T-cell (primary cell): Measurements from ENCODE around the gene FAM193B. TPM values are rescaled to one million over a fixed set of nuclear protein-coding genes. Genes with fewer than 3 reads are reported as not detected.

ENCODE experiments used
- ATAC-seq, 4 experiments: fragments of 200-7000 bp in 3 of 4; fragments of 150-1000 bp in 1 of 4; cut with Tn5 transposase; replicated peaks in 1 of 4; 1 replicate in 3 of 4; 2 replicates in 1 of 4; pipeline ENCODE4 v1.10.0; 2021; ENCODE audit warnings: moderate library complexity in 3 of 4, mild to moderate bottlenecking in 2 of 4, moderate number of reproducible peaks in 1 of 4
- CTCF ChIA-PET, 2 donors: fragments of 300-600 bp; sonication (Branson Sonifier 250); formaldehyde crosslinking; loops; one replicate each; lab custom pipeline; 2022; ENCODE audit warnings: antibody characterized with exemption in 2 of 2; lab: Charles Lee
- POLR2A ChIA-PET, 2 donors: fragments of 300-600 bp; sonication (Branson Sonifier 250); formaldehyde crosslinking; loops; one replicate each; lab custom pipeline; 2022; ENCODE audit warnings: antibody characterized with exemption in 2 of 2; lab: Charles Lee
- DNase-seq, 35 experiments: peaks; one replicate each; pipeline versions ENCODE4 v3.0.0 to v3.0.0-alpha.2; 2013 to 2023
- H3K27ac ChIP-seq: one replicate; pipeline ENCODE4 v1.5.1; 2013; ENCODE audit warnings: low read length
- H3K27me3 ChIP-seq, 2 experiments: replicated peaks in 1 of 2; 1 replicate in 1 of 2; 2 replicates in 1 of 2; pipeline versions ENCODE4 v1.6.1 to v1.7.0; 2013; ENCODE audit warnings: low read length in 1 of 2, mixed read lengths in 1 of 2; ENCODE audit not compliant: control insufficient read depth in 2 of 2, insufficient read depth in 2 of 2; ENCODE audit errors: extremely low read depth in 1 of 2
- H3K36me3 ChIP-seq, 2 donors: 1 replicate in 1 of 2; 2 replicates in 1 of 2; pipeline versions ENCODE4 v1.6.1 to v1.7.0; 2013; ENCODE audit warnings: low read length in 1 of 2; ENCODE audit not compliant: control insufficient read depth in 2 of 2, insufficient read depth in 1 of 2; ENCODE audit errors: extremely low read depth in 1 of 2
- H3K4me1 ChIP-seq, 2 experiments: 1 replicate in 1 of 2; 2 replicates in 1 of 2; pipeline versions ENCODE4 v1.6.1 to v1.7.0; 2013; ENCODE audit warnings: low read length in 2 of 2, mixed read lengths in 1 of 2; ENCODE audit not compliant: insufficient read depth in 2 of 2, control insufficient read depth in 1 of 2; ENCODE audit errors: extremely low read depth in 1 of 2
- H3K4me3 ChIP-seq, 2 donors: 1 replicate in 1 of 2; 2 replicates in 1 of 2; pipeline versions ENCODE4 v1.5.1 to v1.7.0; 2013; ENCODE audit warnings: mild to moderate bottlenecking in 2 of 2, low read length in 1 of 2, moderate library complexity in 1 of 2; ENCODE audit not compliant: control insufficient read depth in 1 of 2; ENCODE audit errors: extremely low read depth in 1 of 2
- H3K9me3 ChIP-seq: 2 replicates; pipeline ENCODE4 v1.7.0; 2013
- H3K27ac Mint-ChIP-seq, 2 donors: one replicate each; pipeline ENCODE4 v1.8.0; 2020 to 2021; ENCODE audit warnings: mild to moderate bottlenecking in 2 of 2, mixed read lengths in 2 of 2
- H3K27me3 Mint-ChIP-seq, 2 donors: one replicate each; pipeline ENCODE4 v1.8.0; 2021 to 2022; ENCODE audit warnings: mixed read lengths in 2 of 2
- H3K36me3 Mint-ChIP-seq: one replicate; pipeline ENCODE4 v1.8.0; 2021; ENCODE audit warnings: mixed read lengths
- H3K4me1 Mint-ChIP-seq, 3 donors: one replicate each; pipeline ENCODE4 v1.8.0; 2020 to 2022; ENCODE audit warnings: mixed read lengths in 3 of 3, mild to moderate bottlenecking in 1 of 3
- H3K4me3 Mint-ChIP-seq, 3 donors: one replicate each; pipeline ENCODE4 v1.8.0; 2020 to 2022; ENCODE audit warnings: mild to moderate bottlenecking in 3 of 3, mixed read lengths in 3 of 3, moderate library complexity in 3 of 3
- H3K9me3 Mint-ChIP-seq, 3 donors: one replicate each; pipeline ENCODE4 v1.8.0; 2020 to 2022; ENCODE audit warnings: mixed read lengths in 3 of 3
- WGBS: methylation state at CpG from one replicate; pipeline ENCODE4 v1.1.5; 2013; ENCODE audit warnings: missing lambda C conversion rate; ENCODE audit not compliant: insufficient coverage; 5-methylcytosine and 5-hydroxymethylcytosine counted together
- total RNA-seq, 35 experiments: library from RNA in 6 of 35; stranded (reverse) in 6 of 35; fragments of 120-200 nt in 1 of 35; gene quantifications; one replicate each; pipeline versions ENCODE4 v1.2.1 to v1.2.4 and lab custom pipeline; 2013 to 2026

FAM193B gene
- total RNA-seq, 5 donors from 2014 or later (not counting 1 experiment from before 2014, with no cell fraction given) = 162 to 233 (median 217) TPM

DNA sequence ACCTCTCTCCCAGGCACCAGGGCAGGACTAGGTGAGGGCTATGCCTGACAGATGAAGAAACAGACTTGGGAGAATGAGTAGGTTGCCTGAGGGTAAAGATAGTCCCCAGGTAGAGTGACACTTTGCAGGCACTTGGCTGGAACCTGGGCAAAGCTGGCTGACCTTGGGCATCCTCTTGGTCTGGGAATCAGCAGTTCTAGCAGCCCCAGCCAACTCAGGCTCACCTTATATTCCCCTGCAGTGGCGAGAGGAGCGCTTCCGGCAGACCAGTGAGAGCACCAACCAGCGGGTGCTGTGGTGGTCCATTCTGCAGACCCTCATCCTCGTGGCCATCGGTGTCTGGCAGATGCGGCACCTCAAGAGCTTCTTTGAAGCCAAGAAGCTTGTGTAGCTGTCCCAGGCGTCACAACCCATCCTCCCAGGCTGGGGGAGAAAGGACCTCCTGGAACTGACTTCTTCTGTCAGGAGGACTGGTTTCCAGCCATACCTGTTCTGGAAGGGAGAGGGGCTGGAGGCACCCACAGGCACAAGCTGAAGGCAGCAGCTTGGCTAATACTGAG, 40.7 kb upstream of the FAM193B start:
- Mint-ChIP-seq H3K9me3 (no peaks in the 10 kb centered on the region), H3K36me3 (peaks cover 23% of the 10 kb centered on the region), H3K4me1 (peaks cover 31 to 39% (median 38%) of the 10 kb centered on the region in 3 donors), H3K4me3 (no peak overlapping the region), H3K27me3 (peaks cover 6 to 8% of the 10 kb centered on the region in 2 donors), H3K27ac (no peak overlapping the region)
- Histone ChIP-seq H3K4me3 (no peak overlapping the region), H3K36me3 (peaks cover 0 to 36% of the 10 kb centered on the region in 2 donors), H3K4me1 (peaks cover 0 to 33% of the 10 kb centered on the region in 2 experiments), H3K27me3 (peaks cover 0 to 1% of the 10 kb centered on the region in 2 experiments), H3K9me3 (no peaks in the 10 kb centered on the region), H3K27ac (no peak overlapping the region)
- WGBS = 97% methylated on average over 8 of the region's 8 CpGs
- no peak for ATAC-seq
- ChIA-PET POLR2A (no interaction called here), CTCF (no interaction called here)
- no peak for DNase-seq

DNA sequence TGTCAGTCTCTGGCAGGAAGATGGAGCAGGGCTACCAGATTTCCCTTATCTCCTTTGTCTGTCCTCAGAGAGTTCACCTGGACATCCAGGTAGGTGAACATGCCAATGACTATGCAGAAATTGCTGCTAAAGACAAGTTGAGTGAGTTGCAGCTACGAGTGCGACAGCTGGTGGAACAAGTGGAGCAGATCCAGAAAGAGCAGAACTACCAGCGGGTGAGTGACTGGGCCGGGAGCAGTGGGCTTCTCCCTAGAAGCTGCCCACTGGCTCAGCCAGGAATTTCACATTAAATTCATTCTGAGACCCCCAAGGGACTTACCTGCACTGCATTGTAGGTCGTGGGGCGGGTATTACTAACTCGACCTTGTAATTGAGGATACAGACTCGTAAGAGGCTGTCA, 39.7 kb upstream of the FAM193B start:
- ChIA-PET POLR2A (no interaction called here), CTCF (no interaction called here)
- no peaks in the 10 kb centered on the region for H3K9me3 Mint-ChIP-seq
- H3K4me1 Mint-ChIP-seq = peaks cover 31 to 37% (median 36%) of the 10 kb centered on the region in 3 donors
- DNase-seq (no peak), ATAC-seq (no peak)
- Histone ChIP-seq H3K4me3 (no peak overlapping the region), H3K36me3 (peaks cover 0 to 36% of the 10 kb centered on the region in 2 donors), H3K4me1 (peaks cover 0 to 27% of the 10 kb centered on the region in 2 experiments), H3K27ac (no peak overlapping the region), H3K9me3 (no peaks in the 10 kb centered on the region), H3K27me3 (peaks cover 0 to 7% of the 10 kb centered on the region in 2 experiments)
- 100% methylated on average over 5 of the region's 8 CpGs for WGBS
- peak overlapping the region in 1 of 3 donors; percentile 93 for H3K4me3 Mint-ChIP-seq
- H3K36me3 Mint-ChIP-seq = peaks cover 23% of the 10 kb centered on the region
- no peak overlapping the region for H3K27ac Mint-ChIP-seq
- H3K27me3 Mint-ChIP-seq = peaks cover 11 to 13% of the 10 kb centered on the region in 2 donors

DNA sequence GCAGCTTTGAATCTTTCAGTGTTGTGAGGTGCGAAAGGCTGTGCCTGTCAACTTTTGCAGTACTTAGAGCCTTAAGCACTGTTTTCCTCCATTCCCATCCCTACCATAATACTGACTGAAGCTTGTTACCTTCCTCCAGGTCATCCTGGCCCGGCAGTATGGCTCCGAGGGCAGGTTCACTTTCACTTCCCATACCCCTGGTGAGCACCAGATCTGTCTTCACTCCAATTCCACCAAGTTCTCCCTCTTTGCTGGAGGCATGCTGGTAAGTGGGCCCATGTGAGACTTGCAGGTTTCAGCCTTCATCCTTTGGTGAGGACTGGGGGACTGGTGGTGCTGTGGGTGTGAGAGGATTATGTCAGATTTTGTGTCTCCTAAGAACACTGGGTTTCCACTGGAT, 39.1 kb upstream of the FAM193B start:
- Histone ChIP-seq H3K9me3 (no peaks in the 10 kb centered on the region), H3K27ac (no peak overlapping the region), H3K36me3 (peaks cover 0 to 36% of the 10 kb centered on the region in 2 donors), H3K4me1 (peaks cover 0 to 25% of the 10 kb centered on the region in 2 experiments), H3K27me3 (peaks cover 0 to 8% of the 10 kb centered on the region in 2 experiments), H3K4me3 (no peak overlapping the region)
- CTCF ChIA-PET = interaction anchor here in 1 of 2 donors (0.7 to 0.9 kb wide), 2 partner anchors 18 to 204 kb away, joined by 3 read pairs; no protein-coding TSS in a partner anchor
- ATAC-seq = no peak
- Mint-ChIP-seq H3K4me1 (peaks cover 26 to 31% (median 30%) of the 10 kb centered on the region in 3 donors), H3K4me3 (peak overlapping the region; percentile 93 to 99 (median 97)), H3K9me3 (no peaks in the 10 kb centered on the region), H3K36me3 (peaks cover 23% of the 10 kb centered on the region), H3K27ac (peak overlapping the region in 1 of 2 donors; percentile 45), H3K27me3 (peaks cover 11 to 13% of the 10 kb centered on the region in 2 donors)
- 100% methylated on average over 1 of the region's 3 CpGs for WGBS
- POLR2A ChIA-PET = interaction anchor here in 1 of 2 donors (1.0 kb wide), 1 partner anchor 290 kb away, joined by 4 read pairs; the partner anchor contains the start of genes PRELID1 and RAB24
- no peak for DNase-seq

DNA sequence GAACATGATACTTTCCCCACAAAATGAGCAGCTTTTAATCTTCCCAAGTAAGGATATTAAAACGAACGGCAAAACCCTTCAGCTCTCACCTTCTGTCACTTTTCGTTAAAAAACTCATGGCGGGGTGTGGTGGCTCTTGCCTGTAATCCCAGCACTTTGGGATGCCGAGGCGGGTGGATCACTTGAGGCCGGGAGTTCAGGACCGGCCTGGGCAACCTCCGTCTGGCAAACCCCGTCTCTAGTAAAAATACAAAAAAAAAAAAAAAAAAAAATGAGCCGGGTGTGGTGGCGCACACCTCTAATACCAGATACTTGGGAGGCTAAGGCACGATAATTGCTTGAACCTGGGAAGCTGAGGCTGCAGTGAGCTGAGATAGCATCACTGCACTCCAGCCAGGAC, 38.5 kb upstream of the FAM193B start:
- Mint-ChIP-seq H3K4me3 (peak overlapping the region; percentile 93 to 99 (median 97)), H3K36me3 (peaks cover 23% of the 10 kb centered on the region), H3K27ac (peak overlapping the region in 1 of 2 donors; percentile 98), H3K4me1 (peaks cover 24 to 28% (median 28%) of the 10 kb centered on the region in 3 donors), H3K9me3 (no peaks in the 10 kb centered on the region), H3K27me3 (peaks cover 11 to 16% of the 10 kb centered on the region in 2 donors)
- peaks cover 2 to 8% of the 10 kb centered on the region in 2 experiments for H3K27me3 ChIP-seq
- ATAC-seq (no peak), DNase-seq (no peak)
- POLR2A ChIA-PET = interaction anchor here (0.6 to 1.0 kb wide), 3 partner anchors 8 to 289 kb away, joined by 3 to 4 read pairs (median 3); partner anchors contain the start of genes PRELID1 (in 1 of the 2) and RAB24 (in 1 of the 2)
- WGBS = 84% methylated on average over 10 of the region's 13 CpGs
- peak overlapping the region; percentile 82 to 93 for H3K4me3 ChIP-seq
- peaks cover 0 to 25% of the 10 kb centered on the region in 2 experiments for H3K4me1 ChIP-seq
- CTCF ChIA-PET = interaction anchor here in 1 of 2 donors (0.7 to 0.9 kb wide), 2 partner anchors 17 to 204 kb away, joined by 3 read pairs; no protein-coding TSS in a partner anchor
- H3K36me3 ChIP-seq = peaks cover 0 to 36% of the 10 kb centered on the region in 2 donors
- H3K9me3 ChIP-seq = no peaks in the 10 kb centered on the region
- peak overlapping the region; percentile 56 for H3K27ac ChIP-seq

DNA sequence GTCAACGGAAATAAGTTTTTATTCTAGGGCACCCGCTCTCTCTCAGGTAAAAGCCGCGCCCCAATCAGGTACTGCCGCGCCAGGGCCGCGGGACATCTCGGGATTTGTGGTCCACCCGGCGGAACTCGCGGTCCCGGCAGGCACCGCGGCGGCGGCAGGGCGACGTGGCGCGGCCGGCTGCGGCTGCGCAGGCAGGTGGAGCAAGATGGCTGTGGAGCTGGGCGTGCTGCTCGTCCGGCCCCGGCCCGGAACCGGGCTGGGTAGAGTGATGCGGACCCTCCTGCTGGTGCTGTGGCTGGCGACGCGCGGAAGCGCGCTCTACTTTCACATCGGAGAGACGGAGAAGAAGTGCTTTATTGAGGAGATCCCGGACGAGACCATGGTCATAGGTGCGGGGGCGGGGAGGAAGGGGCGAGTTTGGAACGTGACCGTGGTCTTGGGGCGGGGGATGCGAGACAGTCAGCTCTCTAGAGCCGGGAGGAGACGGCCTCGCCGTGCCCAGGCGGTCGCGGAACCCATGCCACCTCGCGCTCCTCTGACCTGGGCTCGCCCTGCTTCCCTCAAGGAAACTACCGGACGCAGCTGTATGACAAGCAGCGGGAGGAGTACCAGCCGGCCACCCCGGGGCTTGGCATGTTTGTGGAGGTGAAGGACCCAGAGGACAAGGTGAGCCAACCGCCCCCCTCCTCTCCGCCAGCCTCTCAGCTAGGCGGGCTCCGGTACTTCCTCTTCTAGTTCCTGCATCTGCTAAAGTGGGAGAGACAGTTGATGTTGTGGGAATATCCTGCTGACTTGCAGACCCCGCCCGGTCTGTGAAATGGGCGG, 37.9 kb upstream of the FAM193B start, which contains the start of gene TMED9:
TSS of gene TMED9 (plus strand) at position 194 of the 825 bp plus-strand sequence. CDS start at position 206, 12 bp downstream.
- peaks cover 24 to 28% (median 26%) of the 10 kb centered on the region in 3 donors for H3K4me1 Mint-ChIP-seq
- Histone ChIP-seq H3K9me3 (no peaks in the 10 kb centered on the region), H3K36me3 (peaks cover 0 to 36% of the 10 kb centered on the region in 2 donors), H3K27ac (peak within 1 kb of the TSS; percentile 56), H3K27me3 (peaks cover 2 to 8% of the 10 kb centered on the region in 2 experiments), H3K4me1 (peaks cover 0 to 25% of the 10 kb centered on the region in 2 experiments), H3K4me3 (peak within 1 kb of the TSS; percentile 82 to 93)
- peak; percentile 76 to 93 (median 86) for DNase-seq
- under 1% methylated on average over 56 of the region's 71 CpGs for WGBS
- peak within 1 kb of the TSS; percentile 93 to 99 (median 97) for H3K4me3 Mint-ChIP-seq
- ChIA-PET CTCF (interaction anchor here in 1 of 2 donors (0.7 kb wide), 1 partner anchor 10 kb away, joined by 3 read pairs; no protein-coding TSS in a partner anchor), POLR2A (interaction anchor here (0.6 to 1.0 kb wide), 4 partner anchors 9 to 1045 kb away, joined by 3 to 4 read pairs (median 3); partner anchors contain the start of genes PRELID1 (in 1 of the 2) and RAB24 (in 1 of the 2))
- peaks cover 23% of the 10 kb centered on the region for H3K36me3 Mint-ChIP-seq
- H3K9me3 Mint-ChIP-seq = no peaks in the 10 kb centered on the region
- peak within 1 kb of the TSS; percentile 95 to 98 for H3K27ac Mint-ChIP-seq
- H3K27me3 Mint-ChIP-seq = peaks cover 11 to 16% of the 10 kb centered on the region in 2 donors
- peak; percentile 97 to 99 (median 98) for ATAC-seq
